HCT116 (cell line): Measurements from ENCODE around the gene NANOS2. TPM values are rescaled to one million over a fixed set of nuclear protein-coding genes. Genes with fewer than 3 reads are reported as not detected.
A peak's percentile ranks its signal among the peaks of the same experiment; 100 is the strongest.

Source experiments
- ATAC-seq: fragments of 200-7000 bp; cut with Tn5 transposase; 2 replicates; pipeline ENCODE4 v1.9.1; 2020; ENCODE audit warnings: mild to moderate bottlenecking, moderate library complexity
- BruUV-seq: library from RNA; stranded (reverse); fragments of 400-500 nt; replicated peaks from 2 replicates; lab custom pipeline; 2021; lab: Mats Ljungman, UMichigan
- CTCF ChIA-PET: fragments of 300-600 bp; sonication (Branson Sonifier 250); formaldehyde crosslinking; loops from one replicate; lab custom pipeline; 2021; ENCODE audit warnings: antibody characterized with exemption; lab: Charles Lee
- POLR2A ChIA-PET: fragments of 300-600, 350-600 bp; sonication (Branson Sonifier 250); formaldehyde crosslinking; loops from one replicate; lab custom pipeline; 2021; ENCODE audit warnings: antibody characterized with exemption; lab: Charles Lee
- RAD21 ChIA-PET, 2 experiments: fragments of 300-600 bp; sonication (Branson Sonifier 250); formaldehyde crosslinking; loops; one replicate each; lab custom pipeline; 2023; ENCODE audit warnings: low total read pairs in 2 of 2; ENCODE audit not compliant: uncharacterized antibody in 2 of 2, unreplicated experiment in 2 of 2, low non-redundant PET in 1 of 2; lab: Charles Lee
- DNase-seq: peaks from one replicate; pipeline ENCODE4 v3.0.0-alpha.2; 2010; ENCODE audit warnings: low read depth, low spot score
- H2AFZ ChIP-seq: fragments of 200-600 bp; shearing (Covaris generic), sonication (generic); 2 replicates; pipeline ENCODE4 v1.6.1; 2017; ENCODE audit warnings: low read depth, mixed run types, mixed read lengths, antibody characterized with exemption, low read length; ENCODE audit not compliant: poor library complexity, severe bottlenecking
- H3K27ac ChIP-seq: 2 replicates; pipeline ENCODE4 v1.5.1; 2012; ENCODE audit warnings: low read depth, low read length
- H3K27me3 ChIP-seq: fragments of 200-600 bp; sonication (generic); 2 replicates; pipeline ENCODE4 v1.6.1; 2016; ENCODE audit warnings: mixed run types, low read length, mixed read lengths; ENCODE audit not compliant: insufficient read depth
- H3K36me3 ChIP-seq, 2 experiments: fragments of 200-500 bp in 1 of 2; fragments of 200-600 bp in 1 of 2; sonication (Bioruptor generic) in 1 of 2; sonication (generic) in 1 of 2; 2 replicates each; pipeline versions ENCODE4 v1.5.1 to v1.6.1; 2014 to 2016; ENCODE audit warnings: low read length in 2 of 2, inconsistent platforms in 1 of 2, mixed read lengths in 1 of 2, mixed run types in 1 of 2; ENCODE audit not compliant: insufficient read depth in 2 of 2, control insufficient read depth in 1 of 2
- H3K4me1 ChIP-seq, 2 experiments: fragments of 200-600 bp in 1 of 2; sonication (generic) in 1 of 2; 2 replicates each; pipeline versions ENCODE4 v1.5.1 to v1.6.1; 2012 to 2017; ENCODE audit warnings: low read length in 2 of 2, inconsistent platforms in 1 of 2, mild to moderate bottlenecking in 1 of 2, mixed read lengths in 1 of 2, mixed run types in 1 of 2, moderate library complexity in 1 of 2; ENCODE audit not compliant: insufficient read depth in 2 of 2, control insufficient read depth in 1 of 2
- H3K4me2 ChIP-seq: fragments of 200-600 bp; sonication (generic); 2 replicates; pipeline ENCODE4 v1.6.1; 2017; ENCODE audit warnings: mixed run types, low read length, mixed read lengths
- H3K4me3 ChIP-seq, 2 experiments: fragments of 200-600 bp in 1 of 2; sonication (generic) in 1 of 2; replicated peaks in 1 of 2; 2 replicates each; pipeline ENCODE4 v1.5.1; 2011 to 2016; ENCODE audit warnings: low read length in 2 of 2, control low read depth in 1 of 2, low read depth in 1 of 2, mild to moderate bottlenecking in 1 of 2, mixed read lengths in 1 of 2, mixed run types in 1 of 2
- H3K79me2 ChIP-seq: fragments of 200-600 bp; sonication (generic); 2 replicates; pipeline ENCODE4 v1.6.1; 2017; ENCODE audit warnings: mild to moderate bottlenecking, mixed run types, low read length, moderate library complexity, mixed read lengths; ENCODE audit not compliant: insufficient read depth
- H3K9ac ChIP-seq: fragments of 200-600 bp; sonication (generic); 2 replicates; pipeline ENCODE4 v1.6.1; 2016; ENCODE audit warnings: low read length, mixed read lengths
- H3K9me2 ChIP-seq: fragments of 200-600 bp; sonication (generic), shearing (Covaris generic); 2 replicates; pipeline ENCODE4 v1.6.1; 2017; ENCODE audit warnings: mixed run types, mild to moderate bottlenecking, moderate library complexity; ENCODE audit not compliant: insufficient read depth
- H3K9me3 ChIP-seq, 2 experiments: fragments of 200-500 bp in 1 of 2; fragments of 200-600 bp in 1 of 2; sonication (Bioruptor generic) in 1 of 2; sonication (generic) in 1 of 2; 2 replicates each; pipeline ENCODE4 v1.6.1; 2014 to 2017; ENCODE audit warnings: low read length in 2 of 2, mixed read lengths in 2 of 2, inconsistent platforms in 1 of 2, low read depth in 1 of 2, mild to moderate bottlenecking in 1 of 2, mixed run types in 1 of 2, moderate library complexity in 1 of 2; ENCODE audit not compliant: control insufficient read depth in 1 of 2, insufficient read depth in 1 of 2
- H4K20me1 ChIP-seq: fragments of 200-600 bp; sonication (generic), shearing (Covaris generic); 2 replicates; pipeline ENCODE4 v1.6.1; 2017; ENCODE audit warnings: mixed run types, mild to moderate bottlenecking, moderate library complexity; ENCODE audit not compliant: insufficient read depth
- CBX3 ChIP-seq: IDR thresholded peaks from 2 replicates; pipeline ENCODE4 v1.6.1; 2012; ENCODE audit warnings: low read depth
- CEBPB ChIP-seq: IDR thresholded peaks from 2 replicates; pipeline ENCODE4 v1.6.1; 2012; ENCODE audit warnings: low read depth
- EGR1 ChIP-seq: IDR thresholded peaks from 2 replicates; pipeline ENCODE4 v1.6.1; 2012; ENCODE audit warnings: low read depth
- ELF1 ChIP-seq: IDR thresholded peaks from 2 replicates; pipeline ENCODE4 v1.6.1; 2012; ENCODE audit warnings: low read depth, borderline replicate concordance
- EZH2 ChIP-seq: fragments of 200-600 bp; sonication (generic); IDR thresholded peaks from 2 replicates; pipeline ENCODE4 v1.6.1; 2017; ENCODE audit warnings: antibody characterized with exemption, mixed run types
- JUND ChIP-seq: IDR thresholded peaks from 2 replicates; pipeline ENCODE4 v1.6.1; 2012
- POLR2AphosphoS5 ChIP-seq: IDR thresholded peaks from 2 replicates; pipeline ENCODE4 v1.6.1; 2011; ENCODE audit warnings: mild to moderate bottlenecking, low read depth, low read length, moderate library complexity
- RAD21 ChIP-seq: IDR thresholded peaks from 2 replicates; pipeline ENCODE4 v1.6.1; 2012; ENCODE audit warnings: low read depth, mild to moderate bottlenecking
- SIN3A ChIP-seq: IDR thresholded peaks from 2 replicates; pipeline ENCODE4 v1.6.1; 2012; ENCODE audit warnings: low read depth
- SP1 ChIP-seq: IDR thresholded peaks from 2 replicates; pipeline ENCODE4 v1.6.1; 2012; ENCODE audit warnings: low read depth
- SRF ChIP-seq: IDR thresholded peaks from 2 replicates; pipeline ENCODE4 v1.6.1; 2012; ENCODE audit warnings: low read depth
- YY1 ChIP-seq: IDR thresholded peaks from 2 replicates; pipeline ENCODE4 v1.6.1; 2011; ENCODE audit warnings: low read length, low read depth, moderate library complexity, mild to moderate bottlenecking; ENCODE audit not compliant: insufficient replicate concordance; ENCODE audit errors: extremely low read depth
- ZFX ChIP-seq: fragments of 450-650 bp; IDR thresholded peaks from 2 replicates; pipeline ENCODE4 v1.6.1; 2017
- ZNF274 ChIP-seq: fragments of 200-500 bp; sonication (Bioruptor generic); IDR thresholded peaks from 2 replicates; pipeline ENCODE4 v1.6.1; 2014; ENCODE audit warnings: mild to moderate bottlenecking, low read depth, low read length, inconsistent platforms
- intact Hi-C: fragments of 100-400 bp; cut with micrococcal nuclease; formaldehyde crosslinking; loops from 2 replicates; pipeline ENCODE4 v1.10.0; 2022
- total RNA-seq: library from RNA; stranded (reverse); gene quantifications from one replicate; pipeline ENCODE4 v1.2.1, GENCODE V29; 2021; ENCODE audit not compliant: unreplicated experiment
- TF ChIP-seq, protein P1 (sequence below): IDR thresholded peaks from 2 replicates; pipeline ENCODE4 v1.6.1; 2011; ENCODE audit warnings: mild to moderate bottlenecking, low read length, moderate library complexity; ENCODE audit not compliant: insufficient replicate concordance; ENCODE audit errors: extremely low read depth
- TF ChIP-seq, protein P2 (sequence below), 3 experiments: fragments of 200-600 bp in 1 of 3; sonication (generic) in 1 of 3; IDR thresholded peaks in 2 of 3; conservative IDR thresholded peaks in 1 of 3; 2 replicates each; pipeline ENCODE4 v1.5.1; 2012 to 2017; ENCODE audit warnings: low read depth in 2 of 3, low read length in 2 of 3, antibody characterized with exemption in 1 of 3, borderline replicate concordance in 1 of 3, control low read depth in 1 of 3, mild to moderate bottlenecking in 1 of 3, mixed read lengths in 1 of 3, mixed run types in 1 of 3, moderate library complexity in 1 of 3; ENCODE audit not compliant: insufficient read depth in 1 of 3

NANOS2 gene
- total RNA-seq, 1 experiment from 2014 or later: not detected

DNA sequence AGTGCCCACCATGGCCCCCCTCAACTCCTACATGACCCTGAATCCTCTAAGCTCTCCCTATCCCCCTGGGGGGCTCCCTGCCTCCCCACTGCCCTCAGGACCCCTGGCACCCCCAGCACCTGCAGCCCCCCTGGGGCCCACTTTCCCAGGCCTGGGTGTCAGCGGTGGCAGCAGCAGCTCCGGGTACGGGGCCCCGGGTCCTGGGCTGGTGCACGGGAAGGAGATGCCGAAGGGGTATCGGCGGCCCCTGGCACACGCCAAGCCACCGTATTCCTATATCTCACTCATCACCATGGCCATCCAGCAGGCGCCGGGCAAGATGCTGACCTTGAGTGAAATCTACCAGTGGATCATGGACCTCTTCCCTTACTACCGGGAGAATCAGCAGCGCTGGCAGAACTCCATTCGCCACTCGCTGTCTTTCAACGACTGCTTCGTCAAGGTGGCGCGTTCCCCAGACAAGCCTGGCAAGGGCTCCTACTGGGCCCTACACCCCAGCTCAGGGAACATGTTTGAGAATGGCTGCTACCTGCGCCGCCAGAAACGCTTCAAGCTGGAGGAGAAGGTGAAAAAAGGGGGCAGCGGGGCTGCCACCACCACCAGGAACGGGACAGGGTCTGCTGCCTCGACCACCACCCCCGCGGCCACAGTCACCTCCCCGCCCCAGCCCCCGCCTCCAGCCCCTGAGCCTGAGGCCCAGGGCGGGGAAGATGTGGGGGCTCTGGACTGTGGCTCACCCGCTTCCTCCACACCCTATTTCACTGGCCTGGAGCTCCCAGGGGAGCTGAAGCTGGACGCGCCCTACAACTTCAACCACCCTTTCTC is 42.3 kb downstream of the NANOS2 start:
- no peaks in the 10 kb centered on the region; a peak in 1 of 4 replicates for H3K36me3 ChIP-seq
- ChIA-PET POLR2A (interaction anchor here (0.9 kb wide), 1 partner anchor 8 kb away, joined by 4 read pairs; the partner anchor contains the start of genes FOXA3 and SYMPK), RAD21 (no interaction called here), CTCF (no interaction called here)
- no peak overlapping the region for H3K9ac ChIP-seq
- H3K4me2 ChIP-seq: no peak overlapping the region
- no peaks in the 10 kb centered on the region for H3K9me3 ChIP-seq
- H3K27ac ChIP-seq: no peak overlapping the region
- H2AFZ ChIP-seq: no peak overlapping the region
- ATAC-seq: no peak
- BruUV-seq: no TSS peak
- no peak overlapping the region for H3K4me3 ChIP-seq
- TF ChIP-seq, protein P1, sequence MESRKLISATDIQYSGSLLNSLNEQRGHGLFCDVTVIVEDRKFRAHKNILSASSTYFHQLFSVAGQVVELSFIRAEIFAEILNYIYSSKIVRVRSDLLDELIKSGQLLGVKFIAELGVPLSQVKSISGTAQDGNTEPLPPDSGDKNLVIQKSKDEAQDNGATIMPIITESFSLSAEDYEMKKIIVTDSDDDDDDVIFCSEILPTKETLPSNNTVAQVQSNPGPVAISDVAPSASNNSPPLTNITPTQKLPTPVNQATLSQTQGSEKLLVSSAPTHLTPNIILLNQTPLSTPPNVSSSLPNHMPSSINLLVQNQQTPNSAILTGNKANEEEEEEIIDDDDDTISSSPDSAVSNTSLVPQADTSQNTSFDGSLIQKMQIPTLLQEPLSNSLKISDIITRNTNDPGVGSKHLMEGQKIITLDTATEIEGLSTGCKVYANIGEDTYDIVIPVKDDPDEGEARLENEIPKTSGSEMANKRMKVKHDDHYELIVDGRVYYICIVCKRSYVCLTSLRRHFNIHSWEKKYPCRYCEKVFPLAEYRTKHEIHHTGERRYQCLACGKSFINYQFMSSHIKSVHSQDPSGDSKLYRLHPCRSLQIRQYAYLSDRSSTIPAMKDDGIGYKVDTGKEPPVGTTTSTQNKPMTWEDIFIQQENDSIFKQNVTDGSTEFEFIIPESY: no peak
- TF ChIP-seq SRF: no peak
- no peak for TF ChIP-seq ZNF274
- TF ChIP-seq EZH2: no peak
- H3K79me2 ChIP-seq: no peaks in the 10 kb centered on the region
- no peaks in the 10 kb centered on the region for H3K27me3 ChIP-seq
- no peaks in the 10 kb centered on the region for H3K9me2 ChIP-seq
- intact Hi-C loops: no loop called here
- H4K20me1 ChIP-seq: no peaks in the 10 kb centered on the region
- H3K4me1 ChIP-seq: peaks cover 0 to 9% of the 10 kb centered on the region in 2 experiments; a peak in 2 of 4 replicates
- no peak for DNase-seq

DNA sequence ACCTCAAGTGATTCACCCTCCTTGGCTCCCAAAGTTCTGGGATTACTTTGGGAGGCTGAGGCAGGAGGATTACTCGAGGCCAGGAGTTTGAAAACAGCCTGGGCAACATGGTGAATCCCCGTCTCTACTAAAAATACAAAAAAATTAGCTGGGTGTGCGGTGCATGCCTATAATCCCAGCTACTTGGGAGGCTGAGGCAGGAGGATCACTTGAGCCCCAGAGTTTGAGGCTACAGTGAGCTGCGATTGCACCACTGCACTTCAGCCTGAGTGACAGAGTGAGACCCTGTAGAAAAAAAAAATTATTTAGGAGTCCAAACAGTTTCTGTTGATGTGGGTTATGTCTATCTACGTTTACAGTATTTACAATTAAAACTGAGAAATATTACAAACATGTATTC is 43.8 kb downstream of the NANOS2 start:
- ATAC-seq (no peak), DNase-seq (no peak)
- no TSS peak for BruUV-seq
- no peaks in the 10 kb centered on the region; a peak in 1 of 4 replicates for H3K36me3 ChIP-seq
- H3K79me2 ChIP-seq: no peaks in the 10 kb centered on the region
- no peak overlapping the region for H3K9ac ChIP-seq
- TF ChIP-seq SP1: no peak
- no peak for TF ChIP-seq JUND
- no peak for TF ChIP-seq EGR1
- TF ChIP-seq, protein P2, sequence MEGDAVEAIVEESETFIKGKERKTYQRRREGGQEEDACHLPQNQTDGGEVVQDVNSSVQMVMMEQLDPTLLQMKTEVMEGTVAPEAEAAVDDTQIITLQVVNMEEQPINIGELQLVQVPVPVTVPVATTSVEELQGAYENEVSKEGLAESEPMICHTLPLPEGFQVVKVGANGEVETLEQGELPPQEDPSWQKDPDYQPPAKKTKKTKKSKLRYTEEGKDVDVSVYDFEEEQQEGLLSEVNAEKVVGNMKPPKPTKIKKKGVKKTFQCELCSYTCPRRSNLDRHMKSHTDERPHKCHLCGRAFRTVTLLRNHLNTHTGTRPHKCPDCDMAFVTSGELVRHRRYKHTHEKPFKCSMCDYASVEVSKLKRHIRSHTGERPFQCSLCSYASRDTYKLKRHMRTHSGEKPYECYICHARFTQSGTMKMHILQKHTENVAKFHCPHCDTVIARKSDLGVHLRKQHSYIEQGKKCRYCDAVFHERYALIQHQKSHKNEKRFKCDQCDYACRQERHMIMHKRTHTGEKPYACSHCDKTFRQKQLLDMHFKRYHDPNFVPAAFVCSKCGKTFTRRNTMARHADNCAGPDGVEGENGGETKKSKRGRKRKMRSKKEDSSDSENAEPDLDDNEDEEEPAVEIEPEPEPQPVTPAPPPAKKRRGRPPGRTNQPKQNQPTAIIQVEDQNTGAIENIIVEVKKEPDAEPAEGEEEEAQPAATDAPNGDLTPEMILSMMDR (IDR thresholded peaks at IDR 0.05 in 2 of 3, conservative IDR thresholded peaks at IDR 0.05 in 1 of 3; ENCODE audit: borderline replicate concordance in 1 of 3, insufficient read depth in 1 of 3, low read depth in 2 of 3, low read length in 2 of 3): no peak
- TF ChIP-seq YY1: no peak
- TF ChIP-seq CEBPB: no peak
- TF ChIP-seq ELF1: no peak
- TF ChIP-seq EZH2: no peak
- TF ChIP-seq POLR2AphosphoS5: no peak
- no peak for TF ChIP-seq SRF
- TF ChIP-seq ZFX: no peak
- TF ChIP-seq SIN3A: no peak
- no peak for TF ChIP-seq RAD21
- TF ChIP-seq CBX3: no peak
- no peaks in the 10 kb centered on the region for H3K27me3 ChIP-seq
- no peak overlapping the region for H3K4me3 ChIP-seq
- intact Hi-C loops: no loop called here
- no peaks in the 10 kb centered on the region for H3K9me3 ChIP-seq
- H2AFZ ChIP-seq: no peak overlapping the region
- ChIA-PET RAD21 (no interaction called here), POLR2A (interaction anchor here (1.2 kb wide), 1 partner anchor 16 kb away, joined by 6 read pairs; the partner anchor contains the start of gene IRF2BP1), CTCF (no interaction called here)
- H3K9me2 ChIP-seq: no peaks in the 10 kb centered on the region
- peak overlapping the region; percentile 23; the same call in 1 of the 2 replicates for H3K4me2 ChIP-seq
- H3K27ac ChIP-seq: no peak overlapping the region
- peaks cover 0 to 10% of the 10 kb centered on the region in 2 experiments; a peak in 2 of 4 replicates for H3K4me1 ChIP-seq
- H4K20me1 ChIP-seq: no peaks in the 10 kb centered on the region
